Breast epithelium (tissue), 3 donors: ENCODE data around the gene SESN1.

Experiments
- POLR2A ChIP-seq: fragments of 450-650 bp; IDR thresholded peaks from one replicate; pipeline ENCODE4 v1.6.1; 2016; ENCODE audit warnings: antibody characterized with exemption, mild to moderate bottlenecking, moderate library complexity
- POLR2AphosphoS5 ChIP-seq, 3 donors: sonication (generic); formaldehyde crosslinking; IDR thresholded peaks; one replicate each; pipeline ENCODE4 v1.6.1; 2017; ENCODE audit warnings: antibody characterized with exemption in 3 of 3
- TF ChIP-seq, protein P1 (sequence below), 3 donors: fragments of 450-650 bp; IDR thresholded peaks; one replicate each; pipeline ENCODE4 v1.5.1; 2016 to 2017; ENCODE audit warnings: antibody characterized with exemption in 3 of 3, mild to moderate bottlenecking in 3 of 3, moderate library complexity in 3 of 3

DNA sequence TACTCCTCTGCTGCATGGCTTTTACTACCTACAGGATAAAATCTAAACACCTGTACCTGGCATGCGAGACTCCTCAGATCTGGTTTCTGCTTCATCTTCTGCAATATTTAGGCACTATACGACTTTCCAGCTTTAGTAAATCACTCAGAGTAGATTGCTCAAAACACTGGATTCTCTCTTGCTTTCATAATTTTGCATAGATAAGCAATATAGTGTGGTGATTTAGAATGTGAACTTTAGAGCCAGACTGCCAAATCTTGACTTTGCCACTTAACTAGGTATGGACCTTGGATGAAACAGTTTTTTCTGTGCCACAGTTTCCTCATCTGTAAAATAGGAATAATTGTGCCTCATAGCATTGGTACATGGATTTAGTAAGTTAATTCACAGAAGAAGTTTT lies 29.6 kb upstream of the SESN1 start:
- TF ChIP-seq, protein P1, sequence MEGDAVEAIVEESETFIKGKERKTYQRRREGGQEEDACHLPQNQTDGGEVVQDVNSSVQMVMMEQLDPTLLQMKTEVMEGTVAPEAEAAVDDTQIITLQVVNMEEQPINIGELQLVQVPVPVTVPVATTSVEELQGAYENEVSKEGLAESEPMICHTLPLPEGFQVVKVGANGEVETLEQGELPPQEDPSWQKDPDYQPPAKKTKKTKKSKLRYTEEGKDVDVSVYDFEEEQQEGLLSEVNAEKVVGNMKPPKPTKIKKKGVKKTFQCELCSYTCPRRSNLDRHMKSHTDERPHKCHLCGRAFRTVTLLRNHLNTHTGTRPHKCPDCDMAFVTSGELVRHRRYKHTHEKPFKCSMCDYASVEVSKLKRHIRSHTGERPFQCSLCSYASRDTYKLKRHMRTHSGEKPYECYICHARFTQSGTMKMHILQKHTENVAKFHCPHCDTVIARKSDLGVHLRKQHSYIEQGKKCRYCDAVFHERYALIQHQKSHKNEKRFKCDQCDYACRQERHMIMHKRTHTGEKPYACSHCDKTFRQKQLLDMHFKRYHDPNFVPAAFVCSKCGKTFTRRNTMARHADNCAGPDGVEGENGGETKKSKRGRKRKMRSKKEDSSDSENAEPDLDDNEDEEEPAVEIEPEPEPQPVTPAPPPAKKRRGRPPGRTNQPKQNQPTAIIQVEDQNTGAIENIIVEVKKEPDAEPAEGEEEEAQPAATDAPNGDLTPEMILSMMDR (IDR thresholded peaks at IDR 0.05), result no peak
- TF ChIP-seq POLR2A, result no peak
- no peak for TF ChIP-seq POLR2AphosphoS5 (IDR thresholded peaks at IDR 0.05)
